Kidney (tissue), 14 donors: ENCODE data around the gene FOXA3. TPM values are rescaled to one million over a fixed set of nuclear protein-coding genes. Genes with fewer than 3 reads are reported as not detected.
"Not testable (repeated sequence)": the region's sequence is repeated elsewhere in the genome, so short reads cannot be mapped to it uniquely, and the experiment has no call there.

Source experiments
- DNase-seq, 5 donors: peaks; one replicate each; pipeline ENCODE4 v3.0.0-alpha.2; 2013 to 2020
- FAIRE-seq: peaks from 2 replicates; lab custom pipeline; 2012; peaks lifted over from hg19 to GRCh38; lab: Jason Lieb, UNC
- H3K27ac ChIP-seq, 2 donors: one replicate each; pipeline ENCODE4 v1.7.0; 2013; ENCODE audit warnings: low read depth in 2 of 2, low read length in 2 of 2, inconsistent platforms in 1 of 2
- H3K27me3 ChIP-seq: one replicate; pipeline ENCODE4 v1.7.1; 2013; ENCODE audit warnings: low read length, inconsistent platforms; ENCODE audit not compliant: control insufficient read depth, insufficient read depth
- H3K36me3 ChIP-seq, 3 donors: one replicate each; pipeline versions ENCODE4 v1.7.0 to v1.7.1; 2013; ENCODE audit warnings: low read length in 3 of 3, control low read depth in 1 of 3, inconsistent platforms in 1 of 3; ENCODE audit not compliant: insufficient read depth in 3 of 3, control insufficient read depth in 2 of 3
- H3K4me1 ChIP-seq, 3 donors: one replicate each; pipeline versions ENCODE4 v1.7.0 to v1.7.1; 2013; ENCODE audit warnings: low read length in 3 of 3, inconsistent platforms in 1 of 3, low read depth in 1 of 3; ENCODE audit not compliant: control insufficient read depth in 2 of 3, insufficient read depth in 2 of 3
- H3K4me3 ChIP-seq, 3 donors: one replicate each; pipeline versions ENCODE4 v1.7.0 to v1.8.1; 2013; ENCODE audit warnings: low read length in 3 of 3, control low read depth in 1 of 3, inconsistent platforms in 1 of 3
- H3K9ac ChIP-seq, 3 donors: one replicate each; pipeline versions ENCODE4 v1.7.0 to v1.7.1; 2013; ENCODE audit warnings: low read length in 3 of 3, control low read depth in 1 of 3, inconsistent platforms in 1 of 3
- H3K9me3 ChIP-seq, 3 donors: one replicate each; pipeline versions ENCODE4 v1.7.0 to v1.7.1; 2013; ENCODE audit warnings: low read length in 3 of 3, control low read depth in 1 of 3, inconsistent platforms in 1 of 3; ENCODE audit not compliant: control insufficient read depth in 2 of 3, insufficient read depth in 1 of 3
- CTCF ChIP-seq: IDR thresholded peaks from 3 replicates; pipeline ENCODE4 v1.5.1; 2012; ENCODE audit warnings: mild to moderate bottlenecking, moderate library complexity, borderline replicate concordance; ENCODE audit not compliant: insufficient read depth; ENCODE audit errors: extremely low read depth
- intact Hi-C: fragments of 100-400 bp; cut with DNase I; formaldehyde crosslinking; loops from one replicate; pipeline ENCODE4 v1.11.1; 2022
- polyA plus RNA-seq: library from polyadenylated mRNA; stranded (reverse); fragments of 350-450 nt; fragmentation: Illumina TruSeq; extraction: RNeasy Lipid Tissue Mini Kit (QIAGEN cat#74804); gene quantifications from one replicate; pipeline ENCODE4 v1.2.3, GENCODE V29; 2014; ENCODE audit warnings: low read depth, low replicate concordance; ENCODE audit not compliant: insufficient read depth
- total RNA-seq: library from RNA; stranded (reverse); fragmentation: NEBNext Ultra II Directional; extraction: Animal tissue kit (Norgen Biotek cat#: 25700); gene quantifications from one replicate; pipeline ENCODE4 v1.2.1, GENCODE V29; 2021
- donor health status: control.
- donor health status: control.
- donor health status: control.
- donor health status: control.
- donor health status: control.
- donor health status: DM: yes; HTN: yes; CAD: no.
- donor health status: Normal renal cell carcinoma (clear cell type).

Gene FOXA3
- total and polyA plus RNA-seq, 2 donors from 2014 or later: 1.8 to 3.7 TPM

GRCh38 chr19:45895519-45895972 is 31.4 kb downstream of the FOXA3 start:
- Histone ChIP-seq H3K9me3 (no peaks in the 10 kb centered on the region), H3K27me3 (no peaks in the 10 kb centered on the region), H3K4me3 (no peak overlapping the region), H3K36me3 (peaks cover 0 to 9% (median 4%) of the 10 kb centered on the region in 3 donors), H3K27ac (no peak overlapping the region), H3K4me1 (peaks cover 0 to 4% (median 0%) of the 10 kb centered on the region in 3 donors), H3K9ac (no peak overlapping the region)
- FAIRE-seq: no peak
- intact Hi-C loops: no loop called here
- TF ChIP-seq CTCF: no peak
- DNase-seq: no peak

DNA sequence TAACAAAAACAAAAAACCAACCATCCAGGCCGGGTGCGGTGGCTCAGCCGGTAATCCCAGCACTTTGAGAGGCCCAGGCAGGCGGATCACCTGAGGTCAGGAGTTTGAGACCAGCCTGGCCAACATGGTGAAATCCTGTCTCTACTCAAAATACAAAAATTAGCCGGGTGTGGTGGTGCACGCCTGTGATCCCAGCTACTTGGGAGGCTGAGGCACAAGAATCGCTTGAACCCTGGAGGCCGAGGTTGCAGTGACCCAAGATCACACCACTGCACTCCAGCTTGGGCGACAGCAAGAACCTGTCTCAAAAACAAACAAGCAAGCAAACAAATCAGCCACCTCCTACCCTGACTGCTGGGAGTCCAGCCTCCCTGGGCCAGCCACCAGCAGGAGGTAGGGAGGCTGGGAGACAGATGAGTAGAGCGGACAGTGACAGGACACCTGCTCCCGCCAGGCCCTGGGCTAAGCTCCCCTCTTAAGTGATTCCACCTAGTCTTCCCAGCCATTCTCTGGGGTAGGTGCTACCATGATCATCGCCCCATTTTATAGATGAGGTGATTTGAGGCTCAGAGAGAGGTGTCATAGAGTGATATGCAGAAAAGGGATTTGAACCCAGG is 32.0 kb downstream of the FOXA3 start:
- FAIRE-seq, intact Hi-C loops, H3K36me3 ChIP-seq: not testable (repeated sequence)

GRCh38 chr19:45897261-45897812 is 33.2 kb downstream of the FOXA3 start:
- Histone ChIP-seq H3K9me3 (no peaks in the 10 kb centered on the region), H3K4me3 (no peak overlapping the region), H3K27me3 (no peaks in the 10 kb centered on the region), H3K9ac (no peak overlapping the region), H3K27ac (no peak overlapping the region), H3K4me1 (peaks cover 0 to 14% (median 0%) of the 10 kb centered on the region in 3 donors), H3K36me3 (peaks cover 0 to 9% (median 4%) of the 10 kb centered on the region in 3 donors)
- TF ChIP-seq CTCF: no peak
- DNase-seq: no peak
- intact Hi-C loops: no loop called here
- no peak for FAIRE-seq

More for the DNA sequence above, 32.0 kb downstream of the FOXA3 start:
- DNase-seq, H3K27ac ChIP-seq, H3K9ac ChIP-seq, H3K4me3 ChIP-seq, H3K27me3 ChIP-seq, H3K9me3 ChIP-seq, H3K4me1 ChIP-seq: not testable (repeated sequence)

DNA sequence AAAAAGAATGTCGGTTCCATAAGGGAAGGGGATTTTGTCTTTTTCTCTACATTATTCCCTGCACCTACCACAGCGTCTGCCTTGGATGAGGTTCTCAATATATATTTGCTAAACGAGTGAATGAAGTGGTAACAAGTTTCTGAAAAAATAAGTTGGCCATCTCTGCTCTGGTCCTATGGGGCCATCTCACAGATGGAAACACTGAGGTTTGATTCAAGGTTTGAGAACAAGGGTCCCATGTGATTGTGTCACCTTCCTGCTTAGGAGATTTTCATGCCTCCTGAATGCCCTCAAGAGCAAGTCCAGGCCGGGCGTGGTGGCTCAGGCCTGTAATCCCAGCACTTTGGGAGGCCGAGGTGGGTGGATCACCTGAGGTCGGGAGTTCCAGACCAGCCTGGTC is 35.1 kb downstream of the FOXA3 start:
- peaks cover 0 to 9% (median 4%) of the 10 kb centered on the region in 3 donors for H3K36me3 ChIP-seq
- DNase-seq: no peak

More for the DNA sequence above, 35.1 kb downstream of the FOXA3 start:
- no peak for TF ChIP-seq CTCF
- Histone ChIP-seq H3K27me3 (no peaks in the 10 kb centered on the region), H3K4me1 (peaks cover 0 to 20% (median 0%) of the 10 kb centered on the region in 3 donors), H3K27ac (no peak overlapping the region), H3K9me3 (no peaks in the 10 kb centered on the region), H3K4me3 (no peak overlapping the region), H3K9ac (no peak overlapping the region)
- no peak for FAIRE-seq
- intact Hi-C loops: no loop called here
